PC-3 (cell line): Measurements from ENCODE around the gene RBM26.

Source experiments
- CTCF ChIP-seq: fragments of 300-600 bp; sonication (generic); conservative IDR thresholded peaks from 2 replicates; pipeline ENCODE4 v1.5.1; 2017; ENCODE audit warnings: antibody characterized with exemption, low read depth, mild to moderate bottlenecking, low read length
- EZH2phosphoT487 ChIP-seq: fragments of 300-600 bp; sonication (generic); IDR thresholded peaks from 2 replicates; pipeline ENCODE4 v1.6.1; 2018; ENCODE audit warnings: mild to moderate bottlenecking, antibody characterized with exemption, low read length, borderline replicate concordance

GRCh38 chr13:79290595-79291244, 115.3 kb downstream of the RBM26 start:
- TF ChIP-seq CTCF (no peak), EZH2phosphoT487 (no peak)
